Colon (tissue), 2 donors: Measurements from ENCODE around the gene ITGA11.
"Not testable (repeated sequence)": the region's sequence is repeated elsewhere in the genome, so short reads cannot be mapped to it uniquely, and the experiment has no call there.

ENCODE experiments used
- FAIRE-seq: peaks from 2 replicates; lab custom pipeline; 2012; peaks lifted over from hg19 to GRCh38; lab: Jason Lieb, UNC
- donor health status: control.
- donor health status: control.

ITGA11 gene

DNA sequence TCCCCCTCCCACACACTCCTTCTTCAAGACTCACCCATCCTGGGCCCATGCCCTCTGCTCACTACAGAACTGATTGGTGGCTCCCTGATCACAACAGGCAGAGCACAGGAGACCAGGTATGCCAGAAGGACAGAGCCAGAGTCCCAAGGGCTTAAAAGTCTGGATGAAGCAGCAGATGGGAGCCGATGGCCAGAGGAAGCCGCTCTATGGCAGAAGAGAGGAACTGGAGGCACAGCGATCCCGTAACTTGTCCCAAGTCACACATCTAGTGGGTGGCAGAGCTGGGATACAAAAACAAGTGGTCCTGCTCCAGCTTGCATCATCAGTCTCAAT, 20.7 kb downstream of the ITGA11 start:
- no peak for FAIRE-seq

DNA sequence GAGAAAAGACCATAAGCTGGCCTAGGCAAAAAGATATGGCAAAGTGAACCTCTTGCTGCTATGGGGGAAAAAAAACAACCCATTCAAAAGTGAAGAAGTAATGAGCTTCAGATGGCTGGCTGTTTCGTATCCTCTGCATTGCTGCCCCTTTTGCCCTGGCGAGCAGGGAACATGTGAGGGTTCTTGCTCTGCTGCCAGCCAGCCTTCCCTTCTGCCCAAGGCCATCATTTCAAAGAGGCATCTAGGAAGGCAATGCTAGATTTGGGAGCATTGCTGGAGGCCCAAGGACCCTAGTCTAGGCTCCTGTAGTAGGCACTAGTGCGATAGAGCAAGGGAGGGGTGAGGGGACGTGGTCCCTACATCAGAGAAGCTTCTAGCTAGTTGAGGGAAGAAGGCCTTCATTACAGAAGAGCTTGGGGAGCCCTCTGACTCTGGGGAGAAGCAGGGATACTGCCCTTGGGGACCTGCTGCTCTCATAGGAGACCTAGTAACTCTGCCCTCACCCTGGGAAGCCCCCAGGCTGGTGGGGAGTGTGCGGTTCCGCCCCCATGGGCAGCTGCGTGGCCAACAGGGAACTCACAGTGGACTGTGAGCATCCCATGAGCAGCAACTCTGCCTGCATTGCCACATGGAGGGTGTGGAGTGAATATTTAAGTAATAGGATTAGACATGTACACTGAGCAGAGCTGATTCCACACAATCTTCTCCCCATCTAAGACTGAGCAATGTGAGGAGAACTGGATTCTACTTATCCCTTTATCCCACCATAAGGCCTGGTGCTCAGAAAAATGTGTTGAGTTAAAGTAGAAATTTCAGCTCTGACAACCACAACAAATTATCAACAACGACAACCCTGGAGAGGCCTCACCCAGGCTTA, 21.3 kb downstream of the ITGA11 start:
- no peak for FAIRE-seq

DNA sequence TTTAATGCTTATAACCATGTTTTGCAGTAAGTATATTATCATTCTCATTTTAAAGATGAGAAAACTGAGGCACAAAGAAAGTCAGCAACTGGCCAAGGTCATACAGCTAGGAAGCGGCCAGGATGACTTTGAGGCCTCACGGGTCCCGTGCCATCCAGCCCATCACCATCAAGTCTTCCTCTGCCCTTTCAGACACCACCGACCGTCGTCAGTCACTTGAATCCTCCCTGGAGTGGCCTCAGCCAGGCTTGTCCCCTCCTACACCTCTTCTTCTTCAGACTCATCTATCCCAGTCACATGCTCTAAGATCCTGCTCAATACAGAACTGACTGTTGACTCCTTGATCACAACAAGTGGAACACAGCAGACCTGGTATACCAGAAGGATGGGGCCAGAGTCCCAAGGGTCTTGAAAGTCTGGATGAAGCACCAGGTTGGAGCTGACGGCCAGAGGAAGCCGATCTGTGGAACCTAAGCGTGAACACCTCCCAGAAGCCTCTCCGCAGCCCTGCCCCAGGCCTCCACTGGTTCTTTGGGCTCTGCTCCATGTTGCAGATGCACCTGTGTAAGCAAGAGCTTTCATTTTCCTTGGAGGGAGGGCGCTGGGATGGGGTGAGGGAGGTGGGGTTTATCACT, 22.1 kb downstream of the ITGA11 start:
- no peak for FAIRE-seq

DNA sequence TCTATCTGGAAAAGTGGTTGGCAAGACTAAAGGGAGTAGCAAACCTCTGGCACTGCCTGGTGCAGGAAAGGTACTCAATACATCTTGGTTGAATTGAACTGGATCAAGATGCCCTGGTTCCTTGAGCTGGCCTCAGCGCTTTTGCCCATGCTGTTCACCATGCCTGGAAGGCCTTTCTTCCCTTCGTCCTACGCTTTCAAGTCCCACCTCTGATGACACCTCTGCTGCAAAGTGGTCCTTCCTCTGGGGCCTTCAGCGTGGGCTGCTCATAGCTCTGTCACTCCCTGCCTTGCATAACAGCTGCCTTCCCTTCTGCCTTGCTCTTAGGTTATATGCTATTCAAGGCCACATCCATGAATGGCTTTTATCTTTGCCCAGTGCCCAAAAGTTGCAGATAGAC, 23.0 kb downstream of the ITGA11 start:
- FAIRE-seq: no peak

DNA sequence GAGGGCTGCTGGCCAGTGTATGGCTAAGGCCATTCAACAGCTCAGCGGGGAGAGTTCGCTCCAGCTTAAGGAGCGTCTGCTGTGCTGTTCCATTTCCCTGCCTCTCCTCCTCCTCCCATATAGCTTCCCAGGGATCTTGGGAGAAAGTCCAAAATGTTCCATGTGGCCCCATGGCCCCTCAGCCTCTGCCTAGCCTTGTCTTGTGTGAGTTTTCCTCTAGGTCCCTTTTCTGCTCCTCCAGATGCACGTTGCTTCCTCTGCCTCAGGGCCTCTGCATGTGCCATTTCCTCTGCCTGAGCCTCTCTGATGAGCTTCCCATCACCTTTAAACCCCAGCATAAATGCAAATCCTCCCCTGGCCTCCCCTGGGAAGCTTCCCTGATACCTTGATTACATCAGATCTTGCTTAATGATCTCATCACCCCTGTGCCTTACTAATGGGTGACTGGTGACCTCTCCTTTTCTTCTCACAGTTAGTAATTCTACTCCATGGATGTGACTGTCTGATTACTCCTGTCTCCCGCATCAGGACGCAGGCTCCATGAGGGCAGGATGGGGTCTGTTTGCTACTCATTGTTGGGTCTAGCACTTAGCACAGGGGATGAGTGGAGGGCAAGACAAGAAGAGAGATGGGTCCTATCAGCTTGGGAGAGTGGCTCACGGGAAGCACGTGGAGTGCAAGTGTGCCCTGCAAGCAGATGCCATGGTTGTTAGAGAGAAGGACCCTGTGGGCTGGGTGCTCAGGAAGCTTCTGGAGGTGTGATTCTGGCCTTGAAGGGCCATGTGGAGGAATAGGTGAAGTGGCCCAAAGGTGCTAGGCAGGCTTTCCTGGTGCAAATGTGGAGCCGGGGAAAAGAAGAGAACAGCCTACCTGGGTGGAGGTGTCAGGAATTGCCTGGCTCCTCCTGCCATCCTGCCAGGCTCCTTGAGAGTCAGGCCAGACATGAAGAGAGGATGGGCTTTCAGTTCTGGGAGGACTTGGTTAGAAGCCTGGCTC, 23.8 kb downstream of the ITGA11 start:
- FAIRE-seq: no peak

DNA sequence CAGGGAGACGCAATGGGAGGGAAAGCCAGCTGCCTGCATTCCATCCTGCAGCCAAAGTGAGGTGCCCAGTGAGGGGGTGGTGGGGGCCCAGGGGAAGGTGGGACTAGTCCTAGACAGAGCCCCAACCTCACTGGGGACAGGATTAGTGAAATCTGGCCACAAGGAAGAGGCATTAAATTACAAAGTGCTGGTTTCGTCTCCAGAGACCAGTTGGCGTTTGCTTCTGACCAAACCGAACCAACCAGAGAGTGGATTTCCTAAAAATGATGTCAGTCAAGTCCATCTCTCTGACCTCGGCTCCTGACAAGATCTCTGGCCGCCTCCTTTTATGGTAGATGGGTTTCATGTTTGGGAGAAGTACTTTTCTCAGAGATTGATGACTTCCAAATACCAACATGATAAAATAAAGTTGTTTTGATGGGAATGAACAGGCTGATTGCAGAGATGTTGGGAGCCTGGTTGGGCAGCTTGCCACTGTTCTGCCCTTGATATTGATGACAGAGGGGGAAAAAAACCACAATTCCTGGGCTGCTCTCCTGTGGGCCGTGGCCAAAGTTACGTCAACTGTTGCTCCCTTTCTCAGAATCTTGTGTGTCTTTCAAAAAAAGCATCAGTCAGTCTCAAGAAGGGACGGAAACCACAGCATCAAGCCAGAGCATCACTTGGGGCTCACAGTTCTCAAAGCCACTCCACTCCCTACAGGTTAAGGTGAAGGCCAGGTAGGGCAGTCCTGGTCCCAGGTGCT, 24.6 kb downstream of the ITGA11 start:
- FAIRE-seq: no peak

DNA sequence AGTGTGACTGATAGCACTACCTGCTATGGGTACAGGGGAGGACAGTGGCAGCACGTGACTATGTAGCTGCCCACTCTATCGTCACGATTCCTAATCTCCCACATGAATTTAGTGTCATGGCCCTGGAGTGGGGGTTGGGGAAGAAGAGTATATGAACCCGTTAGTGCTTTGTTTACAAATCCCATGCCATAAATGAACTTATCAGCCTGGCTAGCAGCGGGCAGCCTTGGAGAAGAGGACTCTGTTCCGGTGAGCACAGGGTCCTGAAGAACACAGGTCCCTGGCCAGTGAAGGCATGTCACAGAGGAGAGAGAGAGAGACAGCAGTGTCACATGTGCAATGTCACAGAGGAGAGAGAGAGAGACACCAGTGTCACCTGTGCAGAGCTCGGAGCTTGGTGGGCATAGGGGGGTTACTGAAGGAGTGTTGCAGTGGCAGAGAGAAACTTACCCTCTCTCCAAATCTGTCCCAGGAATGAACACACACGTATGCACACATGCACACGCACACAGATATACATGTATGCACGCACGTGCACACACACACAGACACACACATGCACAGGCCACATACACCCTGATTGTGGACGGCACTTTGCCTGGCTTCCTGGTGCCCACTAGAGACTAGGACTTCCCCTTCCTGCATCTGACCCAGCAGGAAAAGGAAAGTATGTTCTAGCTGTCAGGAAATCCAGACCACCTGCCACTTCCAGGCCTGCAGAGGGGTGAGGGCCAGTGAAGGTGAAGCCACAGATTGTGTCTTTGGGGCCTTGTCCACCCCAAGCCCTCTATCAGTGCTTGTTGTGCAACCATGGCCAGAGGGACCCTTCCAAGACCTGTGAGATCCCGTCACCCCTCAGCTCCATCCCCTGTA, 26.3 kb downstream of the ITGA11 start:
- FAIRE-seq: no peak

DNA sequence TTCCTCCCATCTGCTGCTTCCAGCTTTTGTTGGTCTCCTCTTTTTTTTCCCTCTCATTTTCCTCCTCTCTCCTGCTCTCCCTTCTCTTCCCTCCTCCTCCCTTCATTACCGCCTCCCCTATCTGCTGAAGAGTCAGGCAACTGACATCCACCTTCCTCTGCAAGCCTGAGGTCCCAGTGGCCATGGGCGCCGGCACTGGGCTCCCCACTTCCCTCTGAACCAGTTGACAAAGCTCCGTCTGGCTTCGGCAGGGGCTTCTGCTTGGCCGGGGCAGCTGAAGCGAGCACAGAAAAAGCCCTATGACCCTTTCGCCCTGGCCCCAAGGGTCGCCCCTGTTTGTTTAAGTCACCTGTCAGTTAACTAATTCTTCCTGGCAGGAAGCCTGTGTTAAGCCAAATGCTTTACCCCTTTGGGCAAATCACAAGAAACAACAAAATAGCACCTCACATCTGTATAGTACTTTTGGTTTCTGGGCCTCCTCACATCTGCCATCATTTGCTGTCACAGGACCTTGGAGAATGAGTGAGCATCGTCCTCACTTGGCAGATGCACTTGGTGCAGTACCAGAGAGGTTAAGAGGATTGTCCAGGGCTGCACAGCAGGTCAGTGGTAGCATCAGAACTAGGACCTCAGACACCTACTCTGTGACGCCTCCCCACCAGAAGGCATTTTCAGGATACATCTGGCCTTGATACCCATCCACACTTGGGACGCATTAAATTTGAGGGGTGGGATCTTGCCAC, 27.7 kb downstream of the ITGA11 start:
- FAIRE-seq: no peak

DNA sequence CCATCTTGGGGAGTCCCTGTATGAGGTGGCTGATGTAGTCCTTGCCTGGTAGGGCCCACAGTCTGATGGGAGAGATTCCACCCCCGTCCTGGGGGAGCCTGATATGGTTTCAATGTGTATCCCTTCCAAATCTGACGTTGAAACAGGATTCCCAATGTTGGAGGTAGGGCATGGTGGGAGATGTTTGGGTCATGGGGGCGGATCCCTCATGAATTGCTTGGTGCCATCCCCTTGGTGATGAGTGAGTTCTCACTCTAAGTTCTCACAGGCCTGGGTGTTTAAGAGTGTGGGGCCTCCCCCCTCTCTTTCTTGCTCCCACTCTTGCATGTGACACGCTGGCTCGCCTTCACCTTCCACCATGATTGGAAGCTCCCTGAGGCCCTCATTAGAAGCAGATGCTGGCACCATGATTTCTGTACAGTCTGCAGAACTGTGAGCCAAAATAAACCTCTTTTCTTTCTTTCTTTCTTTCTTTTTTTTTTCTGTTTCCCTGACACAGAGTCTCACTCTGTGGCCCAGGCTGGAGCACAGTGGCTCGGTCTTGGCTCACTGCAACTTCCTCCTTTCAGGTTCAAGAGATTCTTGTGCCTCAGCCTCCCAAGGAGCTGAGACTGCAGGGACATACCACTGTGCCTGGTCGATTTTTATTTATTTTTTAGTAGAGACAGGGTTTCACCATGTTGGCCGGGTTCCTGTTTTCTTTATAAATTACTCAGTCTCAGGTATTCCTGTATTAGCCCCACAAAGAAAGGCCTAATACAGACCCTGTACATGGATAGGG, 28.6 kb downstream of the ITGA11 start:
- FAIRE-seq: no peak

DNA sequence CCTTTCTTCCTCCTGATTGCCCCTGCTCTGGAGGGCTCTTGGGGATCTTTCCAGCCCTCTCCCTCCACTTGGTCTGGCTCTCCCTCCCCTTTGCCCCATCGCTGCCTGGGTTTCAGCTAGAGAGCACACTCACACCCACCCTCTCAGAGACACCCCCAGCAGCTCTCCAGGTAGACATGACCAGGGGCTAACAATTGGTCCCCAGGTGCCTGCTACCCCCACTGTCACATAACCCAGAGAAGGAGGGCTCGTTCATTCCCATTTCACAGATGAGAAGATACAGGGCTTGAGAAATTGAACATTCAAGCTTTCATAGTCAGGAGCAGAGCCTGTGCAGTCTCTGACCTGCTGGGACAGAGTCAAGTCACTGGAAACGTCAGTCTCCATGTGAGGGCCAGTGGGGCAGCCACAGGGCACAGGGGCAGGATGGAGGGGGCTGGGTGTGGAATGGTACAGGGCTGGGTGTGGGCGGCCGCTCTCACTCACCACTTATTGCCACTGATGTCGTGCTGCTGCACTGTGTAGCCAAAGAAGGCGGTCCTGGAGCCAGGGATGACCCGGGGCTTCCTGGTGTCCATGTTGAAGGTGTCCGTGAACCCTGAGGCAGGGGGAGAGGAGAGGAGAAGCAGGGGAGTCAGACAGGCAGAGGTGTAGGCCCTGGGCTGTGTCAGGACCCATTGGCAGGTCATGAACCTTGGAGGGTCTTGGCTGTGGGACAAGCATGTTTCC, 29.4 kb downstream of the ITGA11 start:
- FAIRE-seq: no peak

DNA sequence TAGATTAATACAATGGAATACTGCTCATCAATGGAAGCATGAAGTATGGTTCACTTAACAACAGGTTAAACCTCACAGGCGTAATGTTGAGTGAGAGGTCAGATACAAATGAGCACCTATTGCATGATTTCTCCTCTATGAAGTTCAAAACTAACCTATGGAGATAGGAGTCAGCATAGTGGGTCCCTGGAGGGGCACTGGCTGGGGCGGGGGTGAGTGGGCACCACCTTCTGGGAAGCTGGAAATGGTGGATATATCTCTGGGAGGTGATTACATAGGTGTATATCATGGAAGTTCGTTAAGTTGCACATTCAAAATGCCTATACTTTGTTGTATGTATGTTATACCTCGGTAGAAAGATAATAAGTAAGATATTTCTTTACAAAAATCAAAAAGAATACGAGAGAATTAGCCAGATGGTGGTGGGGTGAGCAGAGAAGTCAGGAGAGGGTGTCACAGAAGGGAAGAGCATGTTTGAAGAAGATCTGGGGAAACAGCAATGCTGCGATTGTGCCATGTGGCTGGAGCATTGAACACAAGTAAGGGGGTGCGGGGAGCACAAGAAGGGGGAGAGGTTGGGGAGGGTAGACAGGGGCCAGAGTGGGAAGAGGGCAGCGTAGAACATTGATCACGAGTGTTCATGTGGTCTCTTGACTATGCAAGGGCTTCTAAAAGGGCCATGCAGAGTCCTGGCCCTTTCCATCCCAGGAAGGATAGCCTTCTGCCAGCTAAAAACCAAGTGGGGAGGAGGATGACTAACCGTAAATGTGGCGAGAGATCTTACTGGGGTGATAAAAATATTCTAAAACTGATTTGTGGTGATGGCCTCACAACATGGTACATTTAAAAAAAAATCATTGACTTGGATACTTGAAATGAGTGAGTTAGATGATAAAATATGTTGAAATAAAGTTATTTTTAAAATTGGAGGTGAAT, 30.2 kb downstream of the ITGA11 start:
- no peak for FAIRE-seq

DNA sequence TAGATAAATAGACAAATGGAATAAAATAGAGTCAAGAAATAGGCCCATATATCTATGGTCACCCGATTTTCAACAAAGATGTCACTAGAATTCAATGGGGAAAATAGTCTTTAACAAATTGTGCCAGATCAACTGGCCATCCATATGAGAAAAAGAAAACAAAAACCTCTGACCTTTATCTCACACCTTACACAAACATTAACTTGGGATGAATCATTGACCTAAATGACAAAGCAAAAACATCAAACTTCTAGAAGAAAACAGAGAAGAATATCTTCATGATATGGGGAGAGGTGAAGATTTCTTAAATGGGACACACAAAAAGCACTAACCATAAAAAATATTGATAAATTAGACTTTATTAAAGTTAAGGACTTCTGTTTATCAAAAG, 31.9 kb downstream of the ITGA11 start:
- no peak for FAIRE-seq

DNA sequence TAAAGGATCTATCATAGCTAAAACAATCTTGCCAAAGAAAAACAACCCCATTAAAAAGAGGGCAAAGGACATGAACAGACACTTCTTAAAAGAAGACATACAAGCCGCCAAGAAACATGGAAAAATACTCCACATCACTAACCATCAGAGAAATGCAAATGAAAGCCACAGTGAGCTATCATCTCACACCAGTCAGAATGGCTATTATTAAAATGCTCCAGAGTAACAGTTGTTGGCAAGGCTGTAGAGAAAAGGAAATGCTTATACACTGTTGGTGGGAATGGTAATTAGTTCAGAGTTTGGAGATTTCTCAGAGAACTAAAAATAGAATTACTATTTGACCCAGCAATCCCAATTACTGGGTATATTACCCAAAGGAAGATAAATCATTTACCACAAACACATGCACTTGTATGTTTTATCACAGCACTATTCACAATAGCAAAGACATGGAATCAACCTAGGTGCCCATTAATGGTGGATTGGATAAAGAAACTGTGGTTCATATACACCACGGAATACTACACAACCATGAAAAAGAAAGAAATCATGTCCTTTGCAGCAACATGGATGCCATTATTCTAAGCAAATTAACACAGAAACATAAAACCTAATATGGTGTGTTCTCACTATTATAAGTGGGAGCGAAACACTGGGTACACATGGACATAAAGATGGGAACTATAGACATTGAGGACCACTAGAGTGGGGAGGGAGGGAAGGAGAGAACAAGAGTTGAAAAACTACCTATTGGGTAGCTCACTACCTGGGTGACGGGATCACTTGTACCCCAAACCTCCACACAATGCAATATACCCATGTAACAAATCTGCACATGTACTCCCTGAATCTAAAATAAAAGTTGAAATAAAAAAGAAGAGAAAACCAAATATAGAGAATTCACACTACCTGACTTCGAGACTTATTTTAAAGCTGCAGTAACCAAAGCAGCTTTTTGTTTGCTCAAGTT, 32.6 kb downstream of the ITGA11 start:
- FAIRE-seq: no peak

DNA sequence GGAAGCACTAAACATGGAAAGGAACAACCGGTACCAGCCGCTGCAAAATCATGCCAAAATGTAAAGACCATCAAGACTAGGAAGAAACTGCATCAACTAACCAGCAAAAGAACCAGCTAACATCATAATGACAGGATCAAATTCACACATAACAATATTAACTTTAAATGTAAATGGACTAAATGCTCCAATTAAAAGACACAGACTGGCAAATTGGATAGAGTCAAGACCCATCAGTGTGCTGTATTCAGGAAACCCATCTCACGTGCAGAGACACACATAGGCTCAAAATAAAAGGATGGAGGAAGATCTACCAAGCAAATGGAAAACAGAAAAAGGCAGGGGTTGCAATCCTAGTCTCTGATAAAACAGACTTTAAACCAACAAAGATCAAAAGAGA, 34.0 kb downstream of the ITGA11 start:
- FAIRE-seq: not testable (repeated sequence)

DNA sequence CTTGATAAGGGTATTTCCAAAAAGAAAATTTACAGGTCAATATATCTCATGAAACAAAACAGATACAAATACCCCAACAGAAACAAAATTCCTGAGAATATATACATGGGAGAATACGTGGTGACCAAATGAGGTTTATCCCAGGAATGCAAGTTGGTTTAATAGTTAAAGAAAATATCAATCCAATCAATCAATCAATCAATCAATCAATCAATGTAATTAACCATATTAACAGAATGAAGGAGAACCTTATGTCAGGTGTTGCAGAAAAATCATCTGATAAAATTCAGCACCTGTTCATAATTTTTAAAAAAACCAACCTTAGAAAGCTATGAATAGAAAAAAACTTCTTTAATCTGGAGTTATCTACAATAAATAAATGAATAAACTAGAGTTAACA, 35.9 kb downstream of the ITGA11 start:
- FAIRE-seq: no peak

DNA sequence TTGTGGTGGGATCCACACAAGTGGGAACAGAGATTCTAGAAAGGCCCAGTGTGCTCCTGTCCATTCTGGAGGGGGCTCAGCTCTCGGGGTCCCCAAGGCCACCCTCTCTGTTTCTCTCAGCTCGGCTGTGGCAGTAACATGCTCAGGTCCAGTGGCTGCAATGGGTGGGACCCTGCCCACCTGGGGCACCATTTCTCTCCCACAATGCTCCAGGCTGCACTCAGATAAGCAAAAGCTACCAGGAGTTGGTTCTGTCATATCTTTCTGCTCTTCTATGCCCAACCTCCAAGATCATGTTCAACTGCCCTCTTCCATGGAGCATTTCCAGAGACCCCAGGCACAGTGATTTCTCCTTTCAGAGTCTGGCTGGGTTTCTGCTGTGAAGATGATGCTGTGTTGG, 40.8 kb downstream of the ITGA11 start:
- FAIRE-seq: no peak
